Measurements from ENCODE around the gene CDC7. TPM values are rescaled to one million over a fixed set of nuclear protein-coding genes. Genes with fewer than 3 reads are reported as not detected.
A peak's percentile ranks its signal among the peaks of the same experiment; 100 is the strongest.

Gene CDC7
- total and polyA plus RNA-seq, 4 donors: 3.6 to 8.3 (median 4.6) TPM

- Histone ChIP-seq H3K36me3 (ENCODE audit: control insufficient read depth in 4 of 4, insufficient read depth in 4 of 4, low read length in 4 of 4) (no peaks in the 10 kb centered on the region), H3K27me3 (ENCODE audit: control insufficient read depth in 3 of 3, insufficient read depth in 3 of 3, low read length in 2 of 3) (no peaks in the 10 kb centered on the region), H3K4me1 (ENCODE audit: control insufficient read depth in 5 of 5, insufficient read depth in 5 of 5, low read length in 5 of 5) (peaks cover 0 to 24% (median 0%) of the 10 kb centered on the region in 5 donors), H3K9me3 (ENCODE audit: control insufficient read depth in 4 of 4, insufficient read depth in 3 of 4, low read length in 3 of 4) (no peaks in the 10 kb centered on the region), H3K27ac (ENCODE audit: low read depth in 1 of 2, low read length in 1 of 2) (no peak overlapping the region), H3K4me3 (no peak overlapping the region), H3K9ac (ENCODE audit: insufficient read depth in 1 of 2, low read length in 2 of 2) (peak overlapping the region in 1 of 2 donors; percentile 83)
- WGBS, 2 donors: 31 to 34% methylated on average over 5 of the region's 5 CpGs
- DNase-seq (no peak), ATAC-seq (ENCODE audit: insufficient read depth, low FRiP score) (no peak)
- TF ChIP-seq, protein P1, sequence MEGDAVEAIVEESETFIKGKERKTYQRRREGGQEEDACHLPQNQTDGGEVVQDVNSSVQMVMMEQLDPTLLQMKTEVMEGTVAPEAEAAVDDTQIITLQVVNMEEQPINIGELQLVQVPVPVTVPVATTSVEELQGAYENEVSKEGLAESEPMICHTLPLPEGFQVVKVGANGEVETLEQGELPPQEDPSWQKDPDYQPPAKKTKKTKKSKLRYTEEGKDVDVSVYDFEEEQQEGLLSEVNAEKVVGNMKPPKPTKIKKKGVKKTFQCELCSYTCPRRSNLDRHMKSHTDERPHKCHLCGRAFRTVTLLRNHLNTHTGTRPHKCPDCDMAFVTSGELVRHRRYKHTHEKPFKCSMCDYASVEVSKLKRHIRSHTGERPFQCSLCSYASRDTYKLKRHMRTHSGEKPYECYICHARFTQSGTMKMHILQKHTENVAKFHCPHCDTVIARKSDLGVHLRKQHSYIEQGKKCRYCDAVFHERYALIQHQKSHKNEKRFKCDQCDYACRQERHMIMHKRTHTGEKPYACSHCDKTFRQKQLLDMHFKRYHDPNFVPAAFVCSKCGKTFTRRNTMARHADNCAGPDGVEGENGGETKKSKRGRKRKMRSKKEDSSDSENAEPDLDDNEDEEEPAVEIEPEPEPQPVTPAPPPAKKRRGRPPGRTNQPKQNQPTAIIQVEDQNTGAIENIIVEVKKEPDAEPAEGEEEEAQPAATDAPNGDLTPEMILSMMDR (IDR thresholded peaks at IDR 0.05; ENCODE audit: control extremely low read depth, extremely low read depth): no peak
These were observed 1.5 kb downstream of the CDC7 start for GRCh38 chr1:91501971-91502671.

- H3K9me3 ChIP-seq (ENCODE audit: control insufficient read depth in 4 of 4, insufficient read depth in 3 of 4, low read length in 3 of 4): no peaks in the 10 kb centered on the region
- 69 to 80% methylated on average over 2 of the region's 2 CpGs for WGBS, 2 donors
- DNase-seq (peak in 2 of 3 donors; percentile 61 to 62), ATAC-seq (ENCODE audit: insufficient read depth, low FRiP score) (no peak)
- no peak overlapping the region for H3K9ac ChIP-seq (ENCODE audit: insufficient read depth in 1 of 2, low read length in 2 of 2)
- TF ChIP-seq, protein P1 (IDR thresholded peaks at IDR 0.05; ENCODE audit: control extremely low read depth, extremely low read depth): no peak
- no peak overlapping the region for H3K4me3 ChIP-seq
- peaks cover 0 to 24% (median 0%) of the 10 kb centered on the region in 5 donors for H3K4me1 ChIP-seq (ENCODE audit: control insufficient read depth in 5 of 5, insufficient read depth in 5 of 5, low read length in 5 of 5)
- H3K27ac ChIP-seq (ENCODE audit: low read depth in 1 of 2, low read length in 1 of 2): no peak overlapping the region
- H3K36me3 ChIP-seq (ENCODE audit: control insufficient read depth in 4 of 4, insufficient read depth in 4 of 4, low read length in 4 of 4): no peaks in the 10 kb centered on the region
- H3K27me3 ChIP-seq (ENCODE audit: control insufficient read depth in 3 of 3, insufficient read depth in 3 of 3, low read length in 2 of 3): no peaks in the 10 kb centered on the region
These were observed 2.1 kb downstream of the CDC7 start for GRCh38 chr1:91502672-91503184.

GRCh38 chr1:91503332-91503900 is 2.8 kb downstream of the CDC7 start:
- H3K27me3 ChIP-seq (ENCODE audit: control insufficient read depth in 3 of 3, insufficient read depth in 3 of 3, low read length in 2 of 3): no peaks in the 10 kb centered on the region
- ATAC-seq (ENCODE audit: insufficient read depth, low FRiP score) (no peak), DNase-seq (no peak)
- peaks cover 0 to 24% (median 0%) of the 10 kb centered on the region in 5 donors for H3K4me1 ChIP-seq (ENCODE audit: control insufficient read depth in 5 of 5, insufficient read depth in 5 of 5, low read length in 5 of 5)
- H3K9me3 ChIP-seq (ENCODE audit: control insufficient read depth in 4 of 4, insufficient read depth in 3 of 4, low read length in 3 of 4): no peaks in the 10 kb centered on the region
- H3K36me3 ChIP-seq (ENCODE audit: control insufficient read depth in 4 of 4, insufficient read depth in 4 of 4, low read length in 4 of 4): no peaks in the 10 kb centered on the region
- H3K9ac ChIP-seq (ENCODE audit: insufficient read depth in 1 of 2, low read length in 2 of 2): no peak overlapping the region
- no peak overlapping the region for H3K4me3 ChIP-seq
- no peak overlapping the region for H3K27ac ChIP-seq (ENCODE audit: low read depth in 1 of 2, low read length in 1 of 2)
- TF ChIP-seq, protein P1 (IDR thresholded peaks at IDR 0.05; ENCODE audit: control extremely low read depth, extremely low read depth): no peak

Data from lung (tissue), 12 donors.